Measurements from ENCODE around the gene RPS6KC1.

GRCh38 chr1:213035573-213035972 is 15.5 kb upstream of the RPS6KC1 start:
- TF ChIP-seq POLR2A (IDR thresholded peaks at IDR 0.05) (no peak), EP300 (IDR thresholded peaks at IDR 0.05) (no peak)

Data from ovary (tissue), 1 donor.